Omental fat pad (tissue), 4 donors: ENCODE measurements around the gene ZNF155. TPM values are rescaled to one million over a fixed set of nuclear protein-coding genes. Genes with fewer than 3 reads are reported as not detected.

Experiments used
- ATAC-seq: fragments of 150-250 bp; one replicate; pipeline ENCODE4 v1.9.1; 2016; ENCODE audit warnings: mild to moderate bottlenecking, moderate library complexity; ENCODE audit not compliant: low FRiP score
- DNase-seq: peaks from one replicate; pipeline ENCODE4 v3.0.0-alpha.2; 2019; ENCODE audit warnings: low spot score
- CTCF ChIP-seq, 3 donors: fragments of 450-650 bp; IDR thresholded peaks; one replicate each; pipeline ENCODE4 v1.5.1; 2016 to 2017; ENCODE audit warnings: antibody characterized with exemption in 3 of 3, mild to moderate bottlenecking in 3 of 3, moderate library complexity in 2 of 3
- total RNA-seq, 4 donors: library from RNA; depleted of rRNA; stranded (reverse); fragments of >200 nt; gene quantifications; one replicate each; pipeline ENCODE4 v1.1.0, GENCODE V29; 2016

ZNF155 gene
- total RNA-seq, 4 donors from 2014 or later, result 5.0 to 8.2 (median 6.9) TPM

- ATAC-seq (peak; percentile 98), DNase-seq (peak; percentile 75)
- no peak for TF ChIP-seq CTCF (IDR thresholded peaks at IDR 0.05)
Measured at GRCh38 chr19:43950834-43951645, 32.9 kb upstream of the ZNF155 start, which contains the start of gene ZNF221. Gene ZNF221 (plus strand): TSS chr19:43951228. CDS start chr19:43962727, 11,499 bp downstream.

- ATAC-seq (no peak), DNase-seq (no peak)
- no peak for TF ChIP-seq CTCF (IDR thresholded peaks at IDR 0.05)
Measured at GRCh38 chr19:43956827-43957226, 27.2 kb upstream of the ZNF155 start.

GRCh38 chr19:43957891-43958290 is 26.1 kb upstream of the ZNF155 start:
- no peak for TF ChIP-seq CTCF (IDR thresholded peaks at IDR 0.05)
- DNase-seq (no peak), ATAC-seq (no peak)

DNA sequence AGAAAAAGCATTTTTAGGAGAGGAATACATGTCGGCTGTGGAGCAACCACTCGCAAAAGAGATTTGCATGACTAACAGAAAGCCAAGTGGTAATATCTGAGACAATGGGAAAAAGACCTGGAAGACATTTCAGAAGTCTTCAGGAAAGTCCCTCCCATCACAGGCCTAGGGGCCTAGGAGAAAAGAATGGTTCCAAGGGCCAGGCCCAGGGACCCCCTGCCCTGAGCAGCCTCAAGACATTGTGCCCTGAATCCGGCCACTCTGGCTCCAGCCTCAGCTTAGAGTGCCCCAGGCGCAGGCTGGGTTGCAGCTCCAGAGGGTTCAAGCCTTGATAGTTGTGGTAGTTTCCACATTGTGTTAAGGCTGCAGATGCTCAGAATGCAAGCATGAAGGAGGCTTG is 23.6 kb upstream of the ZNF155 start:
- DNase-seq, result no peak
- TF ChIP-seq CTCF (IDR thresholded peaks at IDR 0.05), result no peak

DNA sequence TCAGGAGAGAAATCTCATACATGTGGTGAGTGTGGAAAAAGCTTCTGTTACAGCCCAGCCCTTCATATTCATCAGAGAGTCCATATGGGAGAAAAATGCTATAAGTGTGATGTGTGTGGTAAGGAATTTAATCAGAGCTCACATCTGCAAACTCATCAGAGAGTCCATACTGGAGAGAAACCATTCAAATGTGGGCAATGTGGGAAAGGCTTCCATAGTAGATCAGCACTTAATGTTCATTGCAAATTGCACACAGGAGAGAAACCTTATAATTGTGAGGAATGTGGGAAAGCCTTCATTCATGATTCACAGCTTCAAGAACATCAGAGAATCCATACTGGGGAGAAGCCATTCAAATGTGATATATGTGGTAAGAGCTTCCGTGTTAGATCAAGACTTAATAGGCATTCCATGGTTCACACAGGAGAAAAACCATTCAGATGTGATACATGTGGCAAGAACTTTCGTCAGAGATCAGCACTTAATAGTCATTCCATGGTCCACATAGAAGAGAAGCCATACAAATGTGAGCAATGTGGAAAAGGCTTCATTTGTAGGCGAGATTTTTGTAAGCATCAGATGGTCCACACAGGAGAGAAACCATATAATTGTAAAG is 17.8 kb upstream of the ZNF155 start:
- ATAC-seq, result no peak
- TF ChIP-seq CTCF (IDR thresholded peaks at IDR 0.05), result no peak
- DNase-seq, result no peak

More for the DNA sequence above, 23.6 kb upstream of the ZNF155 start:
- no peak for ATAC-seq

- DNase-seq, result no peak
- ATAC-seq, result no peak
- TF ChIP-seq CTCF (IDR thresholded peaks at IDR 0.05), result no peak
Measured at GRCh38 chr19:43976732-43977131, 7.3 kb upstream of the ZNF155 start.

GRCh38 chr19:43983544-43983911 is 460 bp upstream of the ZNF155 start:
- ATAC-seq (no peak), DNase-seq (no peak)
- TF ChIP-seq CTCF (IDR thresholded peaks at IDR 0.05), result no peak
